HG03103 (cell line): ENCODE results near the gene TRIM63.

Source experiments
- ATAC-seq: cut with Tn5 transposase; IDR thresholded peaks from one replicate; pipeline ENCODE4 v1.9.1; 2021; ENCODE audit warnings: low read depth; ENCODE audit not compliant: unreplicated experiment

The TRIM63 gene

GRCh38 chr1:26020330-26020768 is 47.1 kb downstream of the TRIM63 start:
- ATAC-seq, result no peak

- ATAC-seq, result no peak
Observed at GRCh38 chr1:26019641-26020315, 47.7 kb downstream of the TRIM63 start.

- no peak for ATAC-seq
Observed at GRCh38 chr1:26017606-26018005, 49.8 kb downstream of the TRIM63 start.

- ATAC-seq, result no peak
Observed at GRCh38 chr1:26016953-26017545, 50.4 kb downstream of the TRIM63 start.

- no peak for ATAC-seq
Observed at GRCh38 chr1:26016258-26016952, 51.0 kb downstream of the TRIM63 start.

- ATAC-seq, result no peak
Observed at GRCh38 chr1:26015358-26015757, 52.1 kb downstream of the TRIM63 start.

- ATAC-seq, result no peak
Observed at GRCh38 chr1:26014179-26014578, 53.3 kb downstream of the TRIM63 start.

GRCh38 chr1:26012864-26013263 is 54.6 kb downstream of the TRIM63 start:
- no peak for ATAC-seq

- ATAC-seq, result no peak
Observed at GRCh38 chr1:26010825-26011224, 56.6 kb downstream of the TRIM63 start.

- ATAC-seq, result no peak
Observed at GRCh38 chr1:26009796-26010447, 57.5 kb downstream of the TRIM63 start.

GRCh38 chr1:26006710-26007109 is 60.7 kb downstream of the TRIM63 start:
- ATAC-seq, result no peak

- no peak for ATAC-seq
Observed at GRCh38 chr1:26005434-26006105, 61.9 kb downstream of the TRIM63 start.

- no peak for ATAC-seq
Observed at GRCh38 chr1:26003756-26004155, 63.7 kb downstream of the TRIM63 start.

GRCh38 chr1:26003262-26003661 is 64.2 kb downstream of the TRIM63 start:
- ATAC-seq, result no peak
